Esophagus muscularis mucosa (tissue), 4 donors: Measurements from ENCODE around the gene AXIN1.

ENCODE experiments used
- EP300 ChIP-seq: sonication (generic); formaldehyde crosslinking; IDR thresholded peaks from one replicate; pipeline ENCODE4 v1.6.1; 2017; ENCODE audit warnings: antibody characterized with exemption
- POLR2A ChIP-seq: fragments of 450-650 bp; IDR thresholded peaks from one replicate; pipeline ENCODE4 v1.6.1; 2017; ENCODE audit warnings: antibody characterized with exemption, moderate library complexity, mild to moderate bottlenecking, low read depth
- POLR2AphosphoS5 ChIP-seq, 2 donors: sonication (generic); formaldehyde crosslinking; IDR thresholded peaks; one replicate each; pipeline ENCODE4 v1.6.1; 2017; ENCODE audit warnings: antibody characterized with exemption in 2 of 2
- TF ChIP-seq, protein P1 (sequence below), 3 experiments: fragments of 200-600 bp in 2 of 3; fragments of 450-650 bp in 1 of 3; sonication (generic) in 2 of 3; IDR thresholded peaks; one replicate each; pipeline ENCODE4 v1.5.1; 2017 to 2019; ENCODE audit warnings: antibody characterized with exemption in 3 of 3, mild to moderate bottlenecking in 2 of 3, moderate library complexity in 1 of 3

DNA sequence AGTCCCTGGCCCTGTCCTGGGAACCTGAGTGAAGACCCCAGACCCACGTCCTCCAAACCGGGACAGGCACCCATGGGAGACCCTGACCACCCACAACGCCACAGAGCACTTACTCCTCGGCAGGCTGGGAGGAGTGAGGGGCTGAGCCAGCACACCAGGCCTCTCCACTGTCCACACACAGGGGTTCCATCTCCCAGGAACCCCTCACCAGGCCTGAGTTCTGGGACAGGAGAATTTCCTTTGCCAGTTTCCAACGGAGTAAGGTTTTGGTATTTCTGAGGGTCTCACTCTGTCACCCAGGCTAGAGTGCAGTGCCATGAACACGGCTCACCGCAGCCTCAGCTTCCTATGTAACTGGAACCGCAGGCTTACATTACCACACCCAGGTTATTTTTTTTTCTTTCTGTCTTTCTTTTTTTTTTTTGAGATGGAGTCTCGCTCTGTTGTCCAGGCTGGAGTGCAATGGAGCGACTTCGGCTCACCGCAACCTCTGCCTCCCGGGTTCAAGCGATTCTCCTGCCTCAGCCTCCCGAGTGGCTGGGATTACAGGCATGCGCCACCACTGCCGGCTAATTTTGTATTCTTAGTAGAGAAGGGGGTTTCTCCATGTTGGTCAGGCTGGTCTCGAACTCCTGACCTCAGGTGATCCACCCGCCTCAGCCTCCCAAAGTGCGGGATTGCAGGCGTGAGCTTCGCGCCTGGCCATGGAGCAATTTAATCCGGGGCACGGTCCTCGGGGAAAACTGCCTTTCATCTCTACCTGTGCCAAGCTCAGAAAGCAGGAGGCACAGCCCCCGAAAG lies 27.6 kb upstream of the AXIN1 start:
- TF ChIP-seq POLR2A (no peak), POLR2AphosphoS5 (IDR thresholded peaks at IDR 0.05) (no peak), EP300 (no peak)
- TF ChIP-seq, protein P1, sequence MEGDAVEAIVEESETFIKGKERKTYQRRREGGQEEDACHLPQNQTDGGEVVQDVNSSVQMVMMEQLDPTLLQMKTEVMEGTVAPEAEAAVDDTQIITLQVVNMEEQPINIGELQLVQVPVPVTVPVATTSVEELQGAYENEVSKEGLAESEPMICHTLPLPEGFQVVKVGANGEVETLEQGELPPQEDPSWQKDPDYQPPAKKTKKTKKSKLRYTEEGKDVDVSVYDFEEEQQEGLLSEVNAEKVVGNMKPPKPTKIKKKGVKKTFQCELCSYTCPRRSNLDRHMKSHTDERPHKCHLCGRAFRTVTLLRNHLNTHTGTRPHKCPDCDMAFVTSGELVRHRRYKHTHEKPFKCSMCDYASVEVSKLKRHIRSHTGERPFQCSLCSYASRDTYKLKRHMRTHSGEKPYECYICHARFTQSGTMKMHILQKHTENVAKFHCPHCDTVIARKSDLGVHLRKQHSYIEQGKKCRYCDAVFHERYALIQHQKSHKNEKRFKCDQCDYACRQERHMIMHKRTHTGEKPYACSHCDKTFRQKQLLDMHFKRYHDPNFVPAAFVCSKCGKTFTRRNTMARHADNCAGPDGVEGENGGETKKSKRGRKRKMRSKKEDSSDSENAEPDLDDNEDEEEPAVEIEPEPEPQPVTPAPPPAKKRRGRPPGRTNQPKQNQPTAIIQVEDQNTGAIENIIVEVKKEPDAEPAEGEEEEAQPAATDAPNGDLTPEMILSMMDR (IDR thresholded peaks at IDR 0.05), result no peak
